Gastroesophageal sphincter (tissue), 4 donors: Measurements from ENCODE around the gene PRAMEF13. TPM values are rescaled to one million over a fixed set of nuclear protein-coding genes. Genes with fewer than 3 reads are reported as not detected.
"Not testable (repeated sequence)": the region's sequence is repeated elsewhere in the genome, so short reads cannot be mapped to it uniquely, and the experiment has no call there.

Experiments
- ATAC-seq: fragments of 150-250 bp; one replicate; pipeline ENCODE4 v1.9.1; 2016; ENCODE audit warnings: mild to moderate bottlenecking, moderate library complexity
- H3K27ac ChIP-seq, 4 donors: fragments of 200-600 bp; sonication (generic) in 3 of 4; 1 replicate in 3 of 4; 2 replicates in 1 of 4; pipeline ENCODE4 v1.5.1; 2016 to 2019
- H3K27me3 ChIP-seq: fragments of 200-600 bp; sonication (generic); one replicate; pipeline ENCODE4 v1.5.1; 2019
- H3K36me3 ChIP-seq, 2 donors: fragments of 200-600 bp; sonication (generic); one replicate each; pipeline ENCODE4 v1.5.1; 2019; ENCODE audit warnings: control low read depth in 1 of 2
- H3K4me1 ChIP-seq, 3 donors: fragments of 200-600 bp; sonication (generic); 1 replicate in 2 of 3; 2 replicates in 1 of 3; pipeline ENCODE4 v1.5.1; 2016 to 2019; ENCODE audit warnings: control low read depth in 2 of 3
- H3K4me3 ChIP-seq, 2 donors: fragments of 200-600 bp; sonication (generic); one replicate each; pipeline ENCODE4 v1.5.1; 2019; ENCODE audit warnings: mild to moderate bottlenecking in 1 of 2, moderate library complexity in 1 of 2
- H3K9me3 ChIP-seq, 3 donors: fragments of 200-600 bp; sonication (generic); one replicate each; pipeline ENCODE4 v1.5.1; 2017 to 2019; ENCODE audit warnings: control low read depth in 2 of 3
- WGBS, 2 donors: methylation state at CpG; one replicate each; pipeline ENCODE4 v1.1.5; 2018; ENCODE audit warnings: low coverage in 1 of 2; 5-methylcytosine and 5-hydroxymethylcytosine counted together
- total RNA-seq, 4 donors: library from RNA; depleted of rRNA; stranded (reverse); fragments of >200 nt; gene quantifications; one replicate each; pipeline ENCODE4 v1.1.0, GENCODE V29; 2016

Gene PRAMEF13
- total RNA-seq, 4 donors from 2014 or later, result not detected

DNA sequence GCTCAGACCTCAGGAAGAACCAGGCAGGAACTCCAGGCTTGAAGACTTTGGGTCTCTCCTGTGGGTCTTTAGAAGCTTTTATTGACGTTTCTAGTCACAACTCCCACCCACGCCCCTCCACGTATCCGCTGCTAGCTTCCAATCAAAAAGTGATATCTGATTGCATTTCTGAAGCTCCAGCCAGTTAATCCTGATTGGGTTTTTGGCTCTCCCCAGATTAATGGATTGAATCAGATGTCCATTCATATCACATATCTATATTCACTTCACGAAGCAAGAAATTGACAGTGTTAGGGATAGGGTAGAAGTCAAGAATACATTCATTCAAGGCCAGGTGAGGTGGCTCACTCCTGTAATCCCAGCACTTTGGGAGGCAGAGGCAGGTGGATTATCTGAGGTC is 45.3 kb downstream of the PRAMEF13 start, which contains the start of gene PRAMEF26:
PRAMEF26 (minus strand) TSS at position 101 of the 400 bp plus-strand sequence. CDS start 2,914 bp downstream, outside the sequence.
- H3K27me3 ChIP-seq, H3K4me1 ChIP-seq, H3K36me3 ChIP-seq, H3K27ac ChIP-seq, ATAC-seq, H3K4me3 ChIP-seq, H3K9me3 ChIP-seq: not testable (repeated sequence)
- no CpG with 5 or more reads among the region's 5 CpGs for WGBS, 2 donors

Other genes with a start within 250 kb of the PRAMEF13 start
- not detected for gene PRAMEF27, start 144.8 kb downstream of the PRAMEF13 start, total RNA-seq
- gene HNRNPCL3, start 140.6 kb downstream of the PRAMEF13 start, total RNA-seq, result not detected
- gene PRAMEF25, start 130.6 kb downstream of the PRAMEF13 start, total RNA-seq, result not detected
- not detected for gene HNRNPCL2, start 84.6 kb downstream of the PRAMEF13 start, total RNA-seq
- not detected for gene PRAMEF26, start 45.4 kb downstream of the PRAMEF13 start, total RNA-seq
- gene HNRNPCL4, start 35.8 kb downstream of the PRAMEF13 start, total RNA-seq, result not detected
- gene PRAMEF9, start 29.6 kb downstream of the PRAMEF13 start, total RNA-seq, result not detected
- gene PRAMEF18, start 24.7 kb upstream of the PRAMEF13 start, total RNA-seq, result not detected
- gene PRAMEF5, start 52.8 kb upstream of the PRAMEF13 start, total RNA-seq, result not detected
- not detected for gene PRAMEF8, start 83.7 kb upstream of the PRAMEF13 start, total RNA-seq
- gene PRAMEF33, start 102.1 kb upstream of the PRAMEF13 start, total RNA-seq, result not detected
- gene PRAMEF15, start 114.2 kb upstream of the PRAMEF13 start, total RNA-seq, result not detected
- not detected for gene PRAMEF14, start 145.7 kb upstream of the PRAMEF13 start, total RNA-seq
- gene PRAMEF19, start 170.5 kb upstream of the PRAMEF13 start, total RNA-seq, result not detected
- gene PRAMEF17, start 188.2 kb upstream of the PRAMEF13 start, total RNA-seq, result under 1 TPM in 1 of 4 donors, not detected in 3; 0.19 TPM
- not detected for gene PRAMEF20, start 209.0 kb upstream of the PRAMEF13 start, total RNA-seq